BJ (cell line): ENCODE results near the gene EYA2. TPM values are rescaled to one million over a fixed set of nuclear protein-coding genes. Genes with fewer than 3 reads are reported as not detected.
"Not testable (repeated sequence)": the region's sequence is repeated elsewhere in the genome, so short reads cannot be mapped to it uniquely, and the experiment has no call there.

Experiments
- CTCF ChIA-PET: fragments of 350-600 bp; formaldehyde crosslinking; extraction: SDS; loops from one replicate; lab custom pipeline; 2021; ENCODE audit warnings: antibody characterized with exemption, inconsistent platforms; lab: Yijun Ruan, JAX
- POLR2A ChIA-PET: fragments of 300-600 bp; sonication (Branson Sonifier 250); formaldehyde crosslinking; extraction: SDS; loops from one replicate; lab custom pipeline; 2021; ENCODE audit warnings: antibody characterized with exemption; lab: Charles Lee
- DNase-seq: peaks from one replicate; pipeline ENCODE4 v3.0.0-alpha.2; 2011; ENCODE audit warnings: low read depth
- H3K27me3 ChIP-seq: 2 replicates; pipeline ENCODE4 v1.6.0; 2011; ENCODE audit warnings: low read length; ENCODE audit not compliant: control insufficient read depth, insufficient read depth
- H3K36me3 ChIP-seq: 2 replicates; pipeline ENCODE4 v1.5.1; 2011; ENCODE audit warnings: low read length; ENCODE audit not compliant: control insufficient read depth, insufficient read depth
- H3K4me3 ChIP-seq: 2 replicates; pipeline ENCODE4 v1.5.1; 2011; ENCODE audit warnings: low read depth, mild to moderate bottlenecking, control low read depth, low read length
- polyA plus RNA-seq: library from polyadenylated mRNA; depleted of rRNA; stranded (reverse); fragments of >200 nt; gene quantifications from 2 replicates; pipeline ENCODE4 v1.2.3, GENCODE V29; 2011
- TF ChIP-seq, protein P1 (sequence below): IDR thresholded peaks from 2 replicates; pipeline ENCODE4 v1.5.1; 2011; ENCODE audit warnings: low read depth, mild to moderate bottlenecking, control low read depth, inconsistent platforms, low read length, moderate library complexity; ENCODE audit not compliant: insufficient read depth

Gene EYA2
- polyA plus RNA-seq, 1 experiment: 1.5 TPM

- no peak for DNase-seq
- Histone ChIP-seq H3K36me3 (no peaks in the 10 kb centered on the region), H3K4me3 (no peak overlapping the region), H3K27me3 (no peaks in the 10 kb centered on the region)
- TF ChIP-seq, protein P1, sequence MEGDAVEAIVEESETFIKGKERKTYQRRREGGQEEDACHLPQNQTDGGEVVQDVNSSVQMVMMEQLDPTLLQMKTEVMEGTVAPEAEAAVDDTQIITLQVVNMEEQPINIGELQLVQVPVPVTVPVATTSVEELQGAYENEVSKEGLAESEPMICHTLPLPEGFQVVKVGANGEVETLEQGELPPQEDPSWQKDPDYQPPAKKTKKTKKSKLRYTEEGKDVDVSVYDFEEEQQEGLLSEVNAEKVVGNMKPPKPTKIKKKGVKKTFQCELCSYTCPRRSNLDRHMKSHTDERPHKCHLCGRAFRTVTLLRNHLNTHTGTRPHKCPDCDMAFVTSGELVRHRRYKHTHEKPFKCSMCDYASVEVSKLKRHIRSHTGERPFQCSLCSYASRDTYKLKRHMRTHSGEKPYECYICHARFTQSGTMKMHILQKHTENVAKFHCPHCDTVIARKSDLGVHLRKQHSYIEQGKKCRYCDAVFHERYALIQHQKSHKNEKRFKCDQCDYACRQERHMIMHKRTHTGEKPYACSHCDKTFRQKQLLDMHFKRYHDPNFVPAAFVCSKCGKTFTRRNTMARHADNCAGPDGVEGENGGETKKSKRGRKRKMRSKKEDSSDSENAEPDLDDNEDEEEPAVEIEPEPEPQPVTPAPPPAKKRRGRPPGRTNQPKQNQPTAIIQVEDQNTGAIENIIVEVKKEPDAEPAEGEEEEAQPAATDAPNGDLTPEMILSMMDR: no peak
- CTCF ChIA-PET: interaction anchor here (0.8 to 0.9 kb wide), 2 partner anchors 10 to 258 kb away, joined by 3 read pairs; no protein-coding TSS in a partner anchor
- POLR2A ChIA-PET: no interaction called here
Measured at GRCh38 chr20:46920114-46920513, 25.5 kb downstream of the EYA2 start.

DNA sequence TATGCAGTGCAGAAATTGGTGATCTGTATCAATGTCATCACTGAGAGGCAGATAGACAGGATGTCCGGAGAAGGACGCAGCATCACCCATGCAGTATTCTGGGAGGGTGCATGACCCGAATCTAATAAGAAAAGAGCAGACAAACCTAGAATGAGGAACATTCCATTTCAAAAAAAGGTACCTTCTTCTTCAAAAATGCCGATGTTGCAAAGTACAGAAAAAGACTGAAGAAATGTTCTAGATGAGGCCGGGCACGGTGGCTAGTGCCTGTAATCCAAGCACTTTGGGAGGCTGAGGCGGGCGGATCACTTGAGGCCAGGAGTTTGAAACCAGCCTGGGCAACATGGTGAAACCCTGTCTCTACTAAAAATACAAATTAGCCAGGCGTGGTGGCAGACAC lies 28.2 kb downstream of the EYA2 start:
- H3K27me3 ChIP-seq, POLR2A ChIA-PET, CTCF ChIA-PET, H3K4me3 ChIP-seq, DNase-seq, H3K36me3 ChIP-seq: not testable (repeated sequence)

GRCh38 chr20:46923550-46923949 lies 28.9 kb downstream of the EYA2 start:
- no peaks in the 10 kb centered on the region for H3K27me3 ChIP-seq
- no peaks in the 10 kb centered on the region for H3K36me3 ChIP-seq
- TF ChIP-seq, protein P1: no peak
- DNase-seq: no peak
- H3K4me3 ChIP-seq: no peak overlapping the region
- ChIA-PET CTCF (no interaction called here), POLR2A (interaction anchor here (0.5 kb wide), 1 partner anchor 103 kb away, joined by 3 read pairs; no protein-coding TSS in a partner anchor)

- TF ChIP-seq, protein P1: no peak
- POLR2A ChIA-PET: no interaction called here
- Histone ChIP-seq H3K36me3 (no peaks in the 10 kb centered on the region), H3K27me3 (peaks cover 4% of the 10 kb centered on the region), H3K4me3 (no peak overlapping the region)
- DNase-seq: no peak
- CTCF ChIA-PET: interaction anchor here (1.2 kb wide), 1 partner anchor 163 kb away, joined by 3 read pairs; no protein-coding TSS in a partner anchor
Measured at GRCh38 chr20:46928580-46929132, 34.0 kb downstream of the EYA2 start.

GRCh38 chr20:46929902-46930301 lies 35.3 kb downstream of the EYA2 start:
- POLR2A ChIA-PET: no interaction called here

More at GRCh38 chr20:46929902-46930301, 35.3 kb downstream of the EYA2 start:
- CTCF ChIA-PET: interaction anchor here (1.0 to 1.4 kb wide), 2 partner anchors 9 to 37 kb away, joined by 3 read pairs; no protein-coding TSS in a partner anchor
- peaks cover 4% of the 10 kb centered on the region for H3K27me3 ChIP-seq
- no peak for DNase-seq
- TF ChIP-seq, protein P1: no peak
- no peak overlapping the region for H3K4me3 ChIP-seq
- H3K36me3 ChIP-seq: no peaks in the 10 kb centered on the region
